ENCODE measurements around the gene PSTPIP2. TPM values are rescaled to one million over a fixed set of nuclear protein-coding genes. Genes with fewer than 3 reads are reported as not detected.
"Not testable (repeated sequence)": the region's sequence is repeated elsewhere in the genome, so short reads cannot be mapped to it uniquely, and the experiment has no call there.

The PSTPIP2 gene
- polyA plus RNA-seq, 4 donors, result 2.0 to 13.3 (median 4.2) TPM

DNA sequence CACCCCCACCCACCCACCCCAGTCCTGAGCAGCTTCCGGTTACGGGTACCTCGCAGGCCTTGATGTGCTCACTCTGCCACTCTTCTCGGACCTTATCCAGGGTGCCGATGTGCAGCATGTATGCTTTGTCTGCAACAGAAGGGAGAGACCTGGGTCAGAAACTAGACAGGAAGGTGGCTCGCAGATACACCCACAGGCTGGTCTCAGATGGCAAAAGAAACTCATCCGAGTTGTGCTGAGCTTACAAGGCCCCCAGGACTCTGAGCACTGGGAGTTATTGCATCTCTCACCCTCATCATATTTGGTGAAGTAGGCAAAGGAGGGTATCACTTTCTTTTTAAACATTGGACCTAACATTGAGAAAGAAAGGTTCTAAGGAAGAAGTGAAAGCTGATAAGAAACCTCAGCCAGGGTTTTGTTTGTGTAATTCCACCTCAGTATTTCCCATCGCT, 74.3 kb downstream of the PSTPIP2 start:
- WGBS, 3 donors, result 71 to 85% (median 80%) methylated on average over 8 of the region's 8 CpGs
- Histone ChIP-seq H3K27ac (ENCODE audit: low read depth in 1 of 3, low read length in 2 of 3) (peak overlapping the region in 1 of 3 donors; percentile 27), H3K4me1 (ENCODE audit: control insufficient read depth in 3 of 3, insufficient read depth in 2 of 3, low read depth in 1 of 3, low read length in 2 of 3) (no peaks in the 10 kb centered on the region), H3K27me3 (ENCODE audit: control insufficient read depth in 3 of 3, insufficient read depth in 3 of 3, low read length in 3 of 3) (no peaks in the 10 kb centered on the region), H3K9me3 (ENCODE audit: control insufficient read depth in 2 of 2, insufficient read depth in 1 of 2, low read depth in 1 of 2, low read length in 1 of 2) (no peaks in the 10 kb centered on the region), H3K4me3 (ENCODE audit: low read depth in 1 of 3, low read length in 3 of 3) (no peak overlapping the region), H3K36me3 (ENCODE audit: control insufficient read depth in 3 of 3, insufficient read depth in 2 of 3, low read depth in 1 of 3, low read length in 3 of 3) (peaks cover 0 to 5% (median 0%) of the 10 kb centered on the region in 3 donors)
- no peak for FAIRE-seq
- no peak for DNase-seq

DNA sequence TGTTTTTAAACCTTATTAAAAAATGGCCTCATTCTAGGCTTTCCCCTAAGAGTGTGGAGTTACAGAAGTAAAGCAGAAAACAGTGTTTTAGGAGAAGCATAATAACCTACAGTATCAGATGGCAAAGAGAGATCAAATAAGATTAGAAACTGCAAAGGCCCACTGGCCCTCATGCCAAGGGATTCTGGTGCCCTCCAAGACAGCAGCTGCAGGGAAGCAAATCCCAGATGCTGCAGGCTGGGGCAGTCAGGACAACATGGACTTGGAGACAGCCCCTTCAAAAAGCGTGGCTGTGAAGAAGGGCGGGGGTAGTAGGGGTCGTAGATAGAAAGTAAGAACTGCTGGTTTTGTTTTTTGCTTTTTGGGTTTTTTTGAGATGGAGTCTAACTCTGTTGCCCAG, 76.6 kb downstream of the PSTPIP2 start:
- WGBS, 3 donors, result 92 to 95% (median 94%) methylated on average over 3 of the region's 3 CpGs

DNA sequence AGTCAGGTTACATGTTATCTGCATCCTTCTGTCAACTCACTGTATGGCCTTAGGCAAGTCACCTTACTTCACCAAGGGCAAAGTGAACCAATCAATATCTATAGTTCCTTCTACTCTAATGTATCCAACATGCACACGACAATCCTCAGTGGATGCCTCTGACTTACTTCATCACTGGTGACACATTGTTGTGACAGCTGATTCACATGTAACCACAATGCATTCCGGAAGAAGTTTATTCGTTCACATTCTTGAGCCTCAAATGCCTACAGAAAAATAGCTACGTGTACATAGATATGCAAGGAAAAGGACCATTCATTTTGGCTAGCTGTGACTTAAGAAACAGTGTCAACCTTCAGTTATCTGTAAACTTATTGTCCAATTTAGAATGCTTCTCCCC, 78.6 kb downstream of the PSTPIP2 start:
- Histone ChIP-seq H3K4me1 (ENCODE audit: control insufficient read depth in 3 of 3, insufficient read depth in 2 of 3, low read depth in 1 of 3, low read length in 2 of 3) (no peaks in the 10 kb centered on the region), H3K27me3 (ENCODE audit: control insufficient read depth in 3 of 3, insufficient read depth in 3 of 3, low read length in 3 of 3) (no peaks in the 10 kb centered on the region), H3K36me3 (ENCODE audit: control insufficient read depth in 3 of 3, insufficient read depth in 2 of 3, low read depth in 1 of 3, low read length in 3 of 3) (peaks cover 0 to 2% (median 0%) of the 10 kb centered on the region in 3 donors), H3K9me3 (ENCODE audit: control insufficient read depth in 2 of 2, insufficient read depth in 1 of 2, low read depth in 1 of 2, low read length in 1 of 2) (no peaks in the 10 kb centered on the region), H3K27ac (ENCODE audit: low read depth in 1 of 3, low read length in 2 of 3) (no peak overlapping the region), H3K4me3 (ENCODE audit: low read depth in 1 of 3, low read length in 3 of 3) (no peak overlapping the region)
- 82 to 93% (median 87%) methylated on average over 4 of the region's 4 CpGs for WGBS, 3 donors
- DNase-seq (no peak), FAIRE-seq (no peak)

More for the DNA sequence above, 76.6 kb downstream of the PSTPIP2 start:
- H3K36me3 ChIP-seq (ENCODE audit: control insufficient read depth in 3 of 3, insufficient read depth in 2 of 3, low read depth in 1 of 3, low read length in 3 of 3), result peaks cover 0 to 5% (median 0%) of the 10 kb centered on the region in 3 donors
- H3K27me3 ChIP-seq (ENCODE audit: control insufficient read depth in 3 of 3, insufficient read depth in 3 of 3, low read length in 3 of 3), result no peaks in the 10 kb centered on the region
- DNase-seq (no peak), FAIRE-seq (no peak)
- no peak overlapping the region for H3K27ac ChIP-seq (ENCODE audit: low read depth in 1 of 3, low read length in 2 of 3)
- no peaks in the 10 kb centered on the region for H3K4me1 ChIP-seq (ENCODE audit: control insufficient read depth in 3 of 3, insufficient read depth in 2 of 3, low read depth in 1 of 3, low read length in 2 of 3)
- H3K9me3 ChIP-seq (ENCODE audit: control insufficient read depth in 2 of 2, insufficient read depth in 1 of 2, low read depth in 1 of 2, low read length in 1 of 2), result no peaks in the 10 kb centered on the region
- no peak overlapping the region for H3K4me3 ChIP-seq (ENCODE audit: low read depth in 1 of 3, low read length in 3 of 3)

DNA sequence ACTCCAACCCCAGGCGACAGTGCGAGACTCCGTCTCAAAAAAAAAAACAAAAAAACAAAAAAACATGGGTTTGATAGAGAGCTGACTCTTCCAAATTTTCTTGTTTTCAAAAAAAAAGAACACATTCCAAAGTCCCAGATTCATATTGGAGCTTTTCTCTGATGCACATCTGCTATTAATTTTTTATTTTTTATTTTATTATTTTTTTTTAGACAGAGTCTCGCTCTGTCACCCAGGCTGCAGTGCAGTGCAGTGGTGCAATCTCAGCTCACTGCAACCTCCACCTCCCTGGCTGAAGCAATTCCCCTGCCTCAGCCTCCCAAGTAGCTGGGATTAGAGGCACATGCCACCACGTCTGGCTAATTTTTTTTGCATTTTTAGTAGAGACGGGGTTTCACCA, 79.5 kb downstream of the PSTPIP2 start:
- H3K27ac ChIP-seq (ENCODE audit: low read depth in 1 of 3, low read length in 2 of 3); H3K9me3 ChIP-seq (ENCODE audit: control insufficient read depth in 2 of 2, insufficient read depth in 1 of 2, low read depth in 1 of 2, low read length in 1 of 2); DNase-seq; H3K27me3 ChIP-seq (ENCODE audit: control insufficient read depth in 3 of 3, insufficient read depth in 3 of 3, low read length in 3 of 3); H3K4me1 ChIP-seq (ENCODE audit: control insufficient read depth in 3 of 3, insufficient read depth in 2 of 3, low read depth in 1 of 3, low read length in 2 of 3); H3K4me3 ChIP-seq (ENCODE audit: low read depth in 1 of 3, low read length in 3 of 3); FAIRE-seq; H3K36me3 ChIP-seq (ENCODE audit: control insufficient read depth in 3 of 3, insufficient read depth in 2 of 3, low read depth in 1 of 3, low read length in 3 of 3): not testable (repeated sequence)
- 91 to 94% (median 93%) methylated on average over 6 of the region's 6 CpGs for WGBS, 3 donors

DNA sequence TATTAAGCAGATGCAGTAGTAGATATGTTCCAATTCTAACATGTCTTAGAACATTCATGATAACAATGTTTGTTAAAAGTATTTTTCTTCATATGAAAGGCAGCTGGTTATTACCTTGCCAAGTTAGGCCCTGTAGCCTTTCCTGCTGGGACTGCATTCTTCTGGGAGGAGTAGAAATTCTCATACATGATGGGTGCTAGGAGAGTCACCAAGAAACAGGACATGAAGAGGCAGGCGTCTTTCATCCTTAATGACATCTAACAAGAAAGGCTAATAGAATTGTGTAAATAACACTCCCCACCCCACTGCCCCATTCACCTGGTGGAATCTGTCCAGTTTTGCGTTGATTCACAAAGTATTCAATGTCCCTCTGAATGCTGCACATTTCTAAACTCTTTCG, 80.3 kb downstream of the PSTPIP2 start:
- Histone ChIP-seq H3K9me3 (ENCODE audit: control insufficient read depth in 2 of 2, insufficient read depth in 1 of 2, low read depth in 1 of 2, low read length in 1 of 2) (no peaks in the 10 kb centered on the region), H3K36me3 (ENCODE audit: control insufficient read depth in 3 of 3, insufficient read depth in 2 of 3, low read depth in 1 of 3, low read length in 3 of 3) (peaks cover 0 to 5% (median 0%) of the 10 kb centered on the region in 3 donors), H3K4me3 (ENCODE audit: low read depth in 1 of 3, low read length in 3 of 3) (no peak overlapping the region), H3K27me3 (ENCODE audit: control insufficient read depth in 3 of 3, insufficient read depth in 3 of 3, low read length in 3 of 3) (no peaks in the 10 kb centered on the region), H3K27ac (ENCODE audit: low read depth in 1 of 3, low read length in 2 of 3) (no peak overlapping the region), H3K4me1 (ENCODE audit: control insufficient read depth in 3 of 3, insufficient read depth in 2 of 3, low read depth in 1 of 3, low read length in 2 of 3) (no peaks in the 10 kb centered on the region)
- DNase-seq (no peak), FAIRE-seq (no peak)
- 88 to 92% (median 92%) methylated on average over 3 of the region's 3 CpGs for WGBS, 3 donors

DNA sequence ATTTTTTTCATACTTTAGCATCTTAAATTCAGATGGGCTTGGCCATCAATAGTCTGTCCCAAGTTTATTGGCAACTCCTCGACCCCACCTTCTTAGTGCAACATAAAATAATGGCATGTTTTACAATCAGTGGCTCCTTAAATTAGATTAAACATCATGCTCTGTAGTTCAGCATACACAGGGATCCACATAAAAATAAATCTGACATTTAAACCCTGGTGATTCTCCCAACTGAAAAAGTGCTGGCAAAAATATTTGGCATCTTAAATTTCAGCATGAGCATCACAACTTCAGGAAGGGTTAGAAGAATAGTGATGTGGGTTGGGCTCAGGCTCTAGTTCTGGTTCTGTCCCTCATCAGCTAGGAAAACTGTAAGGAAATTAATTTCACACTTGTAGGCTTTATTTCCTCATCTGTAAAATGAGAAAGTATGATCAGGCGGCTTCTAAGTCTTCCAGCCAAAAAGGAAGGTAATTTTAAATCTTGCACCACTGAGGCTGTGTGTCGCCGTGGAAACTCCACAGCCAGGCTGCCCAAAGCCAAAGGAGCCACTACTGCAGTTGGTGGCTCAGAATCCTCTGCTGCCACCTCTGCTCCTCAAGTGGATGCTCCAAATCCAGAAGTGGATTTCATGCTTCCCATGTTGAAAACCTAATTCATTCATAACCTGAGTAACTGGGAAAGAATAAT, 87.4 kb downstream of the PSTPIP2 start:
- FAIRE-seq (no peak), DNase-seq (no peak)
- Histone ChIP-seq H3K27me3 (ENCODE audit: control insufficient read depth in 3 of 3, insufficient read depth in 3 of 3, low read length in 3 of 3) (no peaks in the 10 kb centered on the region), H3K4me1 (ENCODE audit: control insufficient read depth in 3 of 3, insufficient read depth in 2 of 3, low read depth in 1 of 3, low read length in 2 of 3) (peaks cover 0 to 4% (median 2%) of the 10 kb centered on the region in 3 donors), H3K9me3 (ENCODE audit: control insufficient read depth in 2 of 2, insufficient read depth in 1 of 2, low read depth in 1 of 2, low read length in 1 of 2) (no peaks in the 10 kb centered on the region), H3K27ac (ENCODE audit: low read depth in 1 of 3, low read length in 2 of 3) (no peak overlapping the region), H3K36me3 (ENCODE audit: control insufficient read depth in 3 of 3, insufficient read depth in 2 of 3, low read depth in 1 of 3, low read length in 3 of 3) (peaks cover 0 to 3% (median 0%) of the 10 kb centered on the region in 3 donors), H3K4me3 (ENCODE audit: low read depth in 1 of 3, low read length in 3 of 3) (no peak overlapping the region)
- 83 to 89% (median 87%) methylated on average over 4 of the region's 4 CpGs for WGBS, 3 donors

DNA sequence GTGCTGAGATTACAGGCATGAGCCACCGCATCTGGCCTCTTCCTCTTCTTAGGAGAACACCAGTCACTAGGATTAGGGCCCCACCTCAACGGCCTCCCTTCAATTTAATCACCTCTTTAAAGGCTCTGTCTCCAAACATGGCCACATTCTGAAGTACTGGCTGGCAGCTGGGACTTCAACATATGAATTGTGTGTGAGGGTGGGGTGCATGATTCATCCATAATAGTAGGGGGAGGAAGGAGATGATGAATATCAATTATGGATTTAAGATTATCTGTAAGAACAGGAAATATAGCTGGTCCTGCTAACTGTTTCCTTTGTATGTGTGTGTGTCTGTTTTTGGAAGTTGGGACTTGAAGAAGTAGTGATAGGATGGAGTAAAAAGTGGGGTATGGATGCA, 90.2 kb downstream of the PSTPIP2 start:
- H3K36me3 ChIP-seq (ENCODE audit: control insufficient read depth in 3 of 3, insufficient read depth in 2 of 3, low read depth in 1 of 3, low read length in 3 of 3), result no peaks in the 10 kb centered on the region
- FAIRE-seq, result no peak
- H3K4me1 ChIP-seq (ENCODE audit: control insufficient read depth in 3 of 3, insufficient read depth in 2 of 3, low read depth in 1 of 3, low read length in 2 of 3), result peaks cover 0 to 4% (median 2%) of the 10 kb centered on the region in 3 donors
- no peak overlapping the region for H3K27ac ChIP-seq (ENCODE audit: low read depth in 1 of 3, low read length in 2 of 3)
- DNase-seq, result no peak
- 56 to 64% (median 60%) methylated on average over 2 of the region's 2 CpGs for WGBS, 3 donors
- no peaks in the 10 kb centered on the region for H3K9me3 ChIP-seq (ENCODE audit: control insufficient read depth in 2 of 2, insufficient read depth in 1 of 2, low read depth in 1 of 2, low read length in 1 of 2)
- no peak overlapping the region for H3K4me3 ChIP-seq (ENCODE audit: low read depth in 1 of 3, low read length in 3 of 3)
- no peaks in the 10 kb centered on the region for H3K27me3 ChIP-seq (ENCODE audit: control insufficient read depth in 3 of 3, insufficient read depth in 3 of 3, low read length in 3 of 3)

DNA sequence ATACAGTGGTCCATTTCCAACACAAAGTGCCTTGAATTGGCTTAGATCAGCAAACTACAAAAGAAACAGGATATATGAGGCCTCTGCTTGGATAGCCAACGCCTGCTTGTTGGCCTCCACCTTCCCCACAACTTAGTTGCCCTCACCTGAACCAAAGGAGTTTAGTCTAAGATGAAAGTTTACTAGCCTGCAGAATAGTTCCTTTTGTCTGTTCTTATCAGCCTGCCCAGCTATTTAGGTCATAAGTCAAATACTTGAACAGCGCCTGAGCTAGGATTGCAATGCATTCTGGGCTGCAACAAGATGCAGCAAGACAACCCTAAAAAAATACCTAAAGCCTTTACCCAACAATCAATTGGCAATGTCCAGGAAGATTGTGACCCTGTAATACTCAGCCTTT, 91.8 kb downstream of the PSTPIP2 start:
- Histone ChIP-seq H3K27me3 (ENCODE audit: control insufficient read depth in 3 of 3, insufficient read depth in 3 of 3, low read length in 3 of 3) (no peaks in the 10 kb centered on the region), H3K4me3 (ENCODE audit: low read depth in 1 of 3, low read length in 3 of 3) (no peak overlapping the region), H3K36me3 (ENCODE audit: control insufficient read depth in 3 of 3, insufficient read depth in 2 of 3, low read depth in 1 of 3, low read length in 3 of 3) (no peaks in the 10 kb centered on the region), H3K4me1 (ENCODE audit: control insufficient read depth in 3 of 3, insufficient read depth in 2 of 3, low read depth in 1 of 3, low read length in 2 of 3) (peaks cover 0 to 4% (median 2%) of the 10 kb centered on the region in 3 donors), H3K9me3 (ENCODE audit: control insufficient read depth in 2 of 2, insufficient read depth in 1 of 2, low read depth in 1 of 2, low read length in 1 of 2) (no peaks in the 10 kb centered on the region), H3K27ac (ENCODE audit: low read depth in 1 of 3, low read length in 2 of 3) (no peak overlapping the region)
- DNase-seq, result peak; percentile 41 to 63
- 9 to 52% (median 43%) methylated on average over 2 of the region's 2 CpGs for WGBS, 3 donors
- no peak for FAIRE-seq

DNA sequence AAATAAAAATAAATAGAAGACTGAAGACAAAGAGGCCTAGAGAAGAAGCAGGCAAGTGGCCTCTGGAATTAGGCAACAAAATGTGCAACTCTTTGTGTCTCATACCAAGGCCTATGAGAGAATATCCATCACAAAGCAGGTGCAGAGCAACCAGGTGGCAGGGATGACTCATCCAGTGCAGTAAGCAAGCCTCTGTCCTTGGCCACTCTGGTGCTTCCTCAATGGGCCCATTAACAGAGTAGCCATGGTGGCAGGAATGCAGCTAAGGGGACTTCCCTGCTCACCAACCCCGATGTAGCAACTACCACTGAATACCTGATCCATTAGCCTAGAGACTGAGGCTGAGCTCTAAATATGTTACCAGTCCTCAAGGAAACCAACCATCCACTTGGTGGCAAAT, 94.0 kb downstream of the PSTPIP2 start:
- no peaks in the 10 kb centered on the region for H3K9me3 ChIP-seq (ENCODE audit: control insufficient read depth in 2 of 2, insufficient read depth in 1 of 2, low read depth in 1 of 2, low read length in 1 of 2)
- no peak overlapping the region for H3K4me3 ChIP-seq (ENCODE audit: low read depth in 1 of 3, low read length in 3 of 3)
- 14 to 60% (median 38%) methylated on average over 1 of the region's 1 CpG for WGBS, 3 donors
- FAIRE-seq, result no peak
- no peak overlapping the region for H3K27ac ChIP-seq (ENCODE audit: low read depth in 1 of 3, low read length in 2 of 3)
- H3K4me1 ChIP-seq (ENCODE audit: control insufficient read depth in 3 of 3, insufficient read depth in 2 of 3, low read depth in 1 of 3, low read length in 2 of 3), result peaks cover 0 to 4% (median 2%) of the 10 kb centered on the region in 3 donors
- DNase-seq, result peak in 1 of 2 donors; percentile 24
- H3K36me3 ChIP-seq (ENCODE audit: control insufficient read depth in 3 of 3, insufficient read depth in 2 of 3, low read depth in 1 of 3, low read length in 3 of 3), result no peaks in the 10 kb centered on the region
- no peaks in the 10 kb centered on the region for H3K27me3 ChIP-seq (ENCODE audit: control insufficient read depth in 3 of 3, insufficient read depth in 3 of 3, low read length in 3 of 3)
